NB4 (cell line): ENCODE measurements around the gene SERGEF.

ENCODE experiments used
- CTCF ChIP-seq: IDR thresholded peaks from one replicate; pipeline ENCODE4 v1.5.1; 2012; ENCODE audit warnings: low read depth, low read length
- MYC ChIP-seq: IDR thresholded peaks from 2 replicates; pipeline ENCODE4 v1.6.1; 2011; ENCODE audit warnings: low read depth, low read length
- POLR2A ChIP-seq: IDR thresholded peaks from 2 replicates; pipeline ENCODE4 v1.6.1; 2011; ENCODE audit warnings: mild to moderate bottlenecking; ENCODE audit not compliant: insufficient read length; ENCODE audit errors: extremely low read depth
- TF ChIP-seq, protein P1 (sequence below): IDR thresholded peaks from 2 replicates; pipeline ENCODE4 v1.6.1; 2011; ENCODE audit warnings: low read depth, low read length

DNA sequence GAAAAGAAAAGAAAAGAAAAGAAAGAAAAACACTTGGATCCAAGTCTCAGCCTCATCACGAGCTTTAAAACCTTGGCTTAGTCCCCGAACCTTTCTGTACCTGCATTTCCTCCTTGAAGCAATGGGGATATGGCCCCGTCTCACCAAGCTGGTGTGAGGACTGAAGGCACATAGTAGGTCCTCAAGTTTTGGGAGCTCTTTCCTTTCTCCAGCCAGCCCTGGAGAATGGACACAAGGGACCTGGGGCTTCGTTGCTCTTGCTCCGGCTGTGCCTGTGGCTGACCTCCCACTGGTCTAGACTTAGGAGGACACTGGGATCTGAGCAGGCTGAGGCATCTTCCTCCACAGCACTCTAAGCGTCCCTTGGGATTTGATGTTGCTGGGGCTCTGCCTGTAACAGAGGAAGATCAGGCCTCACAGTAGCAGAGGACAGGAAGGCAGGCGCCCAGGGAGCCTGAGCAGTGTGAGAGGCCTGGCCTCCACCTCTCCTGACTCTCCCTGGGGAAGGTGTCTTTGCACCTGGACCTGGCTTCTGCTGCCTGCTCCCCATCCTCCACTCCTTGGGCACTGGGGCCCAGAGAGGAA lies 245.5 kb downstream of the SERGEF start:
- TF ChIP-seq CTCF: no peak
- TF ChIP-seq, protein P1, sequence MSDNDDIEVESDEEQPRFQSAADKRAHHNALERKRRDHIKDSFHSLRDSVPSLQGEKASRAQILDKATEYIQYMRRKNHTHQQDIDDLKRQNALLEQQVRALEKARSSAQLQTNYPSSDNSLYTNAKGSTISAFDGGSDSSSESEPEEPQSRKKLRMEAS: no peak
- no peak for TF ChIP-seq POLR2A
- no peak for TF ChIP-seq MYC
